ENCODE measurements around the gene FALEC. TPM values are rescaled to one million over a fixed set of nuclear protein-coding genes. Genes with fewer than 3 reads are reported as not detected.
A peak's percentile ranks its signal among the peaks of the same experiment; 100 is the strongest.

FALEC gene
- total RNA-seq (2014; rRNA removed; shearing (Covaris generic)), result not detected in 2 replicates

DNA sequence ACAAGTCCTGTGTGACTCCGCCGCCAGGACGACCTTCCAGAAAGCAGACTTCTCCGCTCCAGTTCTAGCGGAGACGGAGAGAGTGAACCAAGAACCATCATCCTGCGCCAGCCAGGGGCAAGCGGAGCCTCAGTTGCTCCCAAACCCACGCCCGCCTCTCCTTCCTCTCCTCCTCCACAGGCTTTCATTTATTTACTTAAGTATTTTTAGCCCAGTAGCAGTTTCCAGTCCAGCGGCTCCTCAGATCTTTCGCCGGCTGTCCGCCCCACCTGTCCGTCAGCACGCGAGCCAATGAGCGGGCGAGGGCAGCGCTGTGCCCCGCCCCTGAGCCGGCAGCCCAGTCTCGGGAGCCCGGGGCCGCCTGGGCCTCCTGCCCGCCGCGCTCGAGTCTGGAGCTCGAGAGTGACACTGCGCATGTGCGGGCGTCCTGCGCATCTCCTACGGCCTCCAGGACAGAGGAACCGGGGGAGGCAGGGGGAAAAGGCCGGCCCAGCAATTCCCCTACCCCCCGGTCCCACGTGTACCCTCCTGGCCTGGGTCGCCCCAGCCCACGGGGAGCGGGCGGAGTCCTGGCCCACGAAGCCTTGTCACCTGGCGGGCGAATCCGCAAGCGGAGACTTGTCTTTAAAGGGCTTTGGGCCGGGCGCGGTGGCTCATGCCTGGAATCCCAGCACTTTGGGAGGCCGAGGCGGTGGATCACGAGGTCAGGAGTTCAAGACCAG, at the start of gene FALEC:
FALEC (plus strand) TSS at position 425 of the 722 bp plus-strand sequence.
- peak; percentile 91 for DNase-seq (ENCODE audit: low spot score)

DNA sequence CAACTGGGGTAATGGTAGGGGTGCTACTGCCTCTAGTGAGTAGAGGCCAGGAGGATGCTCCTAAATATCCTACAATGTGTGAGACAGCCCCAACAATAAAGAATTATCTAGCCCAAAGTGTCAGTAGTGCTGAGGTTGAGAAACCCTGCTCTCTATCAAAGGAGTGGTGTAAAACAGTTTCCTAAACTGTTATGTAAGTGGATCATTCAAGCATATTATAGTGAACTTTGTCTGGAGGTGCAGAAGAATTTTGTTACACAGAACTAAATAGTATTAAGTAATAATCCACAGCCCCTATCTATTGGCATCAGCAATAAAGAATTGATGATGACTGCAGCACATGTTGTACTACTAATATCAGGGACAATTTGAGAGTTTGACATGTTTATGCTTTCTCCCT, 48.6 kb upstream of the FALEC start:
- DNase-seq (ENCODE audit: low spot score), result no peak

DNA sequence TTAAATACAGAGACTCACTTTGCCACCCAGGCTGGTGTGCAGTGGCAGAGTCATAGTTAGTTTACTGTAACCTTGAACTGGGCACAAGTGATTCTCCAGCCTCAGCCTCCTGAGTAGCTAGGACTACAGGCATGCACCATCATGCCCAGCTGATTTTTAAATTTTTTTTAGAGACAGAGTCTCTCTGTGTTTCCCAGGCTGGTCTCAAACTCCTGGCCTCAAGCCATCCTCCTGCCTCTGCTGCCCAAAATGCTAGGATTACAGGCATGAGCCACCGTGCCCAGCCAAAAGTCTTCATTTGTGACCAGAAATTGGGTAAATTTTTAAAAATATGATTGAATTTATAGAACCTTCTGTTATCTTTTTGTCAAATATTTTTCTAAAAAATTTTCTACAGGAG, 46.3 kb upstream of the FALEC start:
- no peak for DNase-seq (ENCODE audit: low spot score)

DNA sequence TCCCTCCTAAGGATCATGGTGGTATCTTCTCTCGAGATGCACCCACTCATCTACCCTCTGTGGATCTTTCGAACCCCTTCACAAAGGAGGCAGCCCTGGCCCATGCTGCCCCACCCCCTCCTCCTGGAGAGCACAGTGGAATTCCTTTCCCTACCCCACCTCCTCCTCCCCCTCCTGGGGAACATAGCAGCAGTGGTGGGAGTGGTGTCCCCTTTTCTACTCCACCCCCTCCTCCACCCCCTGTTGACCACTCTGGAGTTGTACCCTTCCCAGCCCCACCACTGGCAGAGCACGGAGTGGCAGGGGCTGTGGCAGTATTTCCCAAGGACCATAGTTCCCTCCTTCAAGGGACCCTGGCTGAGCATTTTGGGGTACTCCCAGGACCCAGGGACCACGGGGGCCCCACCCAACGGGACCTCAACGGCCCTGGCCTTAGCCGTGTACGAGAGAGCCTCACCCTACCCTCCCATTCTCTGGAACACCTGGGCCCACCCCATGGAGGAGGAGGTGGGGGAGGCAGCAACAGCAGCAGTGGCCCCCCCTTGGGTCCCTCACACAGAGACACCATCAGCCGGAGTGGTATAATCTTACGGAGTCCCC, 42.9 kb upstream of the FALEC start:
- DNase-seq (ENCODE audit: low spot score), result no peak

DNA sequence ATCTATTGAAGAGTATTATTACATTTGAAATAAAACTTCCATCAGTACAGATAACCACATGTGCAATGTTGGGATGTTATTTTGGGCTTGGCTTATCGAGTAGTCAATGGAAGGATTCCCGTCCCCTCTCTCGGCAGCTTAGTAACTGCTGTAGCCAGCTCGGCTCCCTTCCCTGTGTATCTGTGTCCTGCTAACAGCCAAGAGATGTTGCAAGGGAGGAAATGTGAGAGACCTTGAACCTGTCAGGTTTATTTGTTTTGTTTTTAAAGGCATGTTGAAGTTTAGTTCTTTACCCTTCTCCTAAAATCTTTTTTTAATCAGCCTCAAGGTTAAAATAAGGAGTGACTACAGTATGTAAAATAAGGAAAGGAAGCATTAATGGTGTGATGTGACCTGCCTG, 41.9 kb upstream of the FALEC start:
- no peak for DNase-seq (ENCODE audit: low spot score)

DNA sequence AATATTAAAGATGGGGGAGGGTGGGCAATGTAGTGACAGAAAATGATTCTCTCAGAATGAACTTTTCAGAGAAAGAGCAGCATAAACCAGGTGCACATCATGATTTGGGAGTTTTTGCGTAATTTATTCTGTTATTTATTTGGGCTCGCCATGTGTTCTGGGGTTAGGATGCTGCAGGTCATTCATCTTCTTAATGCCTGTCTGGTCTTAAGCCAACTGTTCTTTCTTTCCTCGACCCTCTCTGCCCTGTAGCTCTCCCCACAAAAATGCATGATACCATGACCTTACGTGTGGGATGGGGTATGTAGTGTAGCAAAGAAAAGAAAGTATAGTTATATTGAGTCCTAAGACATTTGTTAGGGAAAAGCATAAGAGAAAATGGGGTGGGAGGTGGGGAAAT, 40.7 kb upstream of the FALEC start:
- no peak for DNase-seq (ENCODE audit: low spot score)

DNA sequence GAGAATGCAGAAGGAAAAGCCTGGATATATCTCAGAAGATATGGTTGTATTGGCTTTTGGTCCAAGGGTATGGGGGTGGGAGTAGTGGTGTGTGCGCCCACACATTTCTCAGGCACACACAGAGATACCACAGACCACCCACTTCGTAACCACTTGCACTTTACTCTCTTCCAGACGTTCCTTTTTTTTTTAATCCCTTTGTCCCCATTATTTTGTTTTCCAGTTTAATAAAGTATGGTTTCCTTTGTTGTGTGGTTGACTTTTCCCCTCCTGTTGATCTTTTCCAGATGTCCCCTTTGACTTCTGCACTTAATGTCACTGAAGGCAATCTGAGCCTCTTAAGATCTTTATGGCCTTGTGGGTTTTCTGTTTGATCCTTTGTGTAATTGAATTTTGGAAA, 38.8 kb upstream of the FALEC start:
- DNase-seq (ENCODE audit: low spot score), result no peak

DNA sequence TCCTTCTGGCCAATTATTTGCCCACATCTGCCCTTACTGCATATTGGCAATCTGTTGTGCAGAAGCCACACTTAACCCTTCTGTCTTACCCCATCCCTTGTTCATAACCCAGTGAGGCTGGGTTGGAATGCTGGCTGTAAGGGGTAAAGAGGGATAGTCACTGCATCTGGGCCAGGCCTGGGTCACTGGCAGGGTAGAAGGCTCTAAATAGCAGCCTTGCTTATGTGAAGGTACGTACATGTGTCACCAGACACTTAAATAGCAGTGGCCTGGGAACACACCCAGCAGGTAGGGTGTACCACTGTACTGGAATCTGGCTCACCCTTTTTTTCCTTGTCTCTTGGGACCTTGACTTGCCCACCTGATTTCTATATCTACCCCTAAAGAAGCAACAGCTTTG, 38.2 kb upstream of the FALEC start:
- DNase-seq (ENCODE audit: low spot score), result no peak

DNA sequence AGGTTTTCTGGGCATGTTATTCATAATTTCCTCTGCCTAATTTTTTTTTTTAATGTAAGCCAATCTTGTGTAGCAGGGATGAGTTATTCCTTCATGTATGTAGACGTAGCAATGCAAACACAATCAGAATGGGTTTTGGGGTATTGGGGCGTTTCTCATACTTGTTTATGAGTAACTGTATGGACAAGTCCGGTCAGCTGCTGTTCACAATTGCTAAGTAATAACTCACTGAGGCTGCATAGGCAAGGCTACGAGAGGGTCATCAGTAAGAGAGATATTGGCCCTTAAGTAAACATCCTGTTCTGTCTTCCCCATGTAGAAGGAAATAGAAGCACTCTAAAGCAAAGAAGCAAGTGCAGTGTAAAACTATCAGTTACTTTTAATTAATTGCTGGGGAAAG, 37.8 kb upstream of the FALEC start:
- no peak for DNase-seq (ENCODE audit: low spot score)

DNA sequence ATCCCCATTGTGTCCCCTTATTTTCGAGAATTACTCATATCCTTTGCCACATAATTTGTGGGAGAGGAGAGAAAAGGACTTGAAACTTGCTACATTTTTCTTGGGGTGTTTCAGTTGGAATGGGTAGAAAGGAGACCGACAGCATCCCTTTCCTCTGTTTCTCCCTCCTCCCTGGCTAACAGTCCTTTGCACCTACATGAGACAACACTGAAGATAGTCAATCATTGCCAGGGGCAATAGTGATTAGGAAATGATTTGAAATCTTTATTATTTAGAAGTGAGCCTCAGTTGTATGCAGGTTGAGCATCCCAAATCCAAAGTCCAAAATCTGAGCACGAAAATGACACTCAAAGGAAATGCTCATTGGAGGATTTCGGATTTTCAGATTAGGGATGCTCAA, 36.2 kb upstream of the FALEC start:
- no peak for DNase-seq (ENCODE audit: low spot score)

DNA sequence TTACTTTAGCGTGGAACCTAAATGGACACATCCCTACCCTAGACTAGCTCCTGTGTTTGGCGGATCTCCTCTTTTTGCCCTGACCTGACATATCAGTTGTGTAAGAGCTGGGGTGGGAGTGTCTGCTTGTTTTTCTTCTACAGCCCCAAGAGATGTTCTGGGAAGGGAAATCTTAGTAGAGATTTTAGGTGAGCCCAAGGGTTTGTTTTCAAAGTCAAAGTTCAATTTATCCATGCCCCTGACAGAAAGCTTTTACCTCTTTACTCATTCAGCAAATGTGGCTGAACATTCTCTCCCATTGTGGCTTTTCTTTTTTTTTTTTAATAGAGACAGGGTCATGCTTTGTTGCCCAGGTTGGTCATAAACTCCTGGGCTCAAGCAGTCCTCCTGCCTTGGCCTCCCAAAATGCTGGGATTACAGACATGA, 35.6 kb upstream of the FALEC start:
- DNase-seq (ENCODE audit: low spot score), result no peak

DNA sequence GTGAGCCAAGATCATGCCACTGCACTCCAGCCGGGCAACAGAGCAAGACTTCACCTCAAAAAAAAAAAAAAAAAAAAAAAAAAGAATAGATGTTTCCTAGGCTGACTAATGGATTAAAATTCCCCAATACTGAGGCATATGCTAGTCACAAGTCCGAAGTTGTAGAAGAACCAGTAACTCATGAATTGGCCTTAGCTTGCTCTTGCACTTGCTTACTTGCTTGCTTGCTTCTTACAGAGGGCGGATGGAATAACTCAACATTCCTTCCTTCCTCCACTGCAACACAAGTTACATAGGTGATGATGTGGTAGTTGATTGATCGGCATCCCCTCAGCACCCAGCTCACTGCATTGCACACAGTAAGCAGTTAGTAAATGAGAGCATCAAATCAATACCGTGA, 31.1 kb upstream of the FALEC start:
- no peak for DNase-seq (ENCODE audit: low spot score)

DNA sequence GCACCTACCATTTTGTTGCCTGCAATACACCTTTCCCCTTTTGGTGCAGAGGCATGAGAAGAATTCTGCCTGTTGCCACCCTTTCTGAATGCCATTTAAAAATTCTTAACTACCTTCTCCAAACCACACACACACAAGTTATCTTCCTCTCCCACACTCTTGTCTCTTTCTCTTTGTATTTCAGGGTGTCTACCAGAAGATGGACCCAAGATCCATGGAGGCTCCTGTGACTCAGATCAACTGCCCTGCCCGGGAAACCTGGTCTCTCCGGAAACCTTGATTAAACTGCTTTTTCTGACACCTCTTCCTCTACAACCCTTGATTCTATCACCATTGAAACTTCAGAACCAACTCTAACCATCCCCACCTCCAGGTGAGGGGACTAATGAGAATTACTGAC, 30.7 kb upstream of the FALEC start:
- no peak for DNase-seq (ENCODE audit: low spot score)

DNA sequence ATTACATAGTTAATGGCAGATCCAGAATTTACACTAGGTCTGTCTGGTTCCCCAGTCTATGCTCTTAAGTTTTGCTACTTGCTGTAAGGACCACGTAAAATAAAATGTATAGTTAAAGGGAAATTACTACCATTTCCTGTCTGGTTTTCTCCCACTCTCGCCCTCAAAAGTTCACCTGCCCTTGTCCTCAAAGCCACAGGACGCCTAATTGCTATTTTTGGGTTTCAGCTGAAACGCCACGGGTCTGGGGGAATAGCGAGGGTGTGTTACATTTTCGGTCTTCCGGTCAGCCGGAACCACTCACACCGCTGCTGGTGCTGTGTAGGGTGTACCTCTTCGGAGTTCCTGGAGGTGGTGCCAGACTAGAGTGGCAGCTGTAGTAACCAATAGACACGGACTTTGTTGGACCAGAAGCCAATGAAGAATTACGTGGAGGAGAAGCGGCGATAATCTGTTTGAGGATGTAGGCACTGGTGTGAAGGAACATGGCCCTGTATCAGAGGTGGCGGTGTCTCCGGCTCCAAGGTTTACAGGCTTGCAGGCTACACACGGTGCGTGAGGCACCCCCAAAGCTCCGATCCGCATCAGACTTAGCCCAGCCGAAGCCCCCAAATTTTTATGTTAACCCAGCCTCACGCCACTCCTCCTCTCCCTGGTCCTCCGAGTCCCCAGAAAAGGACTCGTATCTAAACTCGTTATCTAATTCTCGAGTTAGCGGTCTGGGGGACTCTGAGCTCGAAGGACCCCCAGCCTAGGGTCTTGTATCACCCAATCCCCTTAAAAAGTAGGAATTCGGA, 28.4 kb upstream of the FALEC start, which contains the start of gene TARS2:
TARS2 (plus strand) TSS at position 454 of the 797 bp plus-strand sequence; CDS start at position 486, 32 bp downstream.
- DNase-seq (ENCODE audit: low spot score), result peak; percentile 98

DNA sequence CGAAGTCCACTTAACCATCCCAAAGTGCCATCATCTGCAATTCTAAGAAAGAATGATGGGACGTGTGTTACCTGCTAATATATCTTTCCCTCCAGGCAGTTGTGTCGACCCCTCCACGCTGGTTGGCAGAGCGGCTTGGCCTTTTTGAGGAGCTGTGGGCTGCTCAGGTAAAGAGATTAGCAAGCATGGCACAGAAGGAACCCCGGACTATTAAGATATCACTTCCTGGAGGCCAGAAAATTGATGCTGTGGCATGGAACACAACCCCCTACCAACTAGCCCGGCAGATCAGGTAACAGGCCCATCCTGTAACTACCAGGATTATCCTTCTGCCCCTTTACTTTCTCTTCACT, 27.8 kb upstream of the FALEC start:
- DNase-seq (ENCODE audit: low spot score), result no peak

DNA sequence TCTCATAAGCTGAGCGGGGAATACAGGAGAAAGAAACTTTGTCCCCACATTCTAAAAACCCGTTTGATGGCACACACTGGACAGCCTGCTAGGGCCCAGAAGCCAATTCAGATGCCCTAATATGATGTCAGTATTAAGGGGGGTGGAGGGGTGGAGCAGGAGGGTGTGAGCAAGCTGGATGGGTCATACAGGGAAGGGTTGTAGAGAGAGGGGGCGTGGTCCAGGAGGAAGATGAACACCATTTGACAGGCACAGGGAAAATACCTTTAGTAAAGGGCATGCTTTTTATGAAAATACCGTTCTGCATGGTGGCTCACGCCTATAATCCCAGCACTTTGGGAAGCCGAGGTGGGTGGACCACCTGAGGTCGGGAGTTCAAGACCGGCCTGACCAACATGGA, 22.4 kb upstream of the FALEC start:
- DNase-seq (ENCODE audit: low spot score), result no peak

DNA sequence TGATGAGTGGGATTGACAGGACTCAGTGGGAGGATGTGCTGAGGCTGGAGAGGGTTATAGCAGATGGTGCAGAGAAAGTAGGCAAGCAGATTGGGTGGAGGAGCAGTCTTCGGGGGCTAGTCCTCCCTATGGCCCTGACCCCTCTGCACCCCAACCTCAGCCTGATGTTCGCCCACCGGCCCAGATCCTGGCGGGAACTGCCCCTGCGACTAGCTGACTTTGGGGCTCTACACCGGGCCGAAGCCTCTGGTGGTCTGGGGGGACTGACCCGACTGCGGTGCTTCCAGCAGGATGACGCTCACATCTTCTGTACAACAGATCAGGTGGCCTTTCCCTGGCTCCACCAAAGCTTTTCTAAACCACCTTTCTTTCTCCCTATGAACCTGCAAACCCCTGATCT, 17.2 kb upstream of the FALEC start:
- no peak for DNase-seq (ENCODE audit: low spot score)

DNA sequence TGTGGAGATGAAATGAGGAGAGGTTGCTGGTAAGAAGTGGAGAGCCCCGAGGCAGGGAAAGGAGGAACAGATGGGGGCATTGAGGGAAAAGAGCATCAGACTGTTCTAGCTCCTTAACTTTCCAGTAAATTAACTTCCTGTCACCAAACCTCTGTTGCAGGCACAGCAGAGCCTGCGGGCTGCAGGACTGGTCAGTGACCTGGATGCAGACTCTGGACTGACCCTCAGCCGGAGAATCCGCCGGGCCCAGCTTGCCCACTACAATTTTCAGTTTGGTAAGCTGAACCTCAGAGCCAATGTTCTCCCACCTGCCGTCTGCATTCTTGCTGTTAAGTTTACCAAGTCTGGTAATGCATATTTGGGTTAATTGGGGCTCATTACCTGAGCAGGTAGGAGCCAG, 10.1 kb upstream of the FALEC start:
- no peak for DNase-seq (ENCODE audit: low spot score)

DNA sequence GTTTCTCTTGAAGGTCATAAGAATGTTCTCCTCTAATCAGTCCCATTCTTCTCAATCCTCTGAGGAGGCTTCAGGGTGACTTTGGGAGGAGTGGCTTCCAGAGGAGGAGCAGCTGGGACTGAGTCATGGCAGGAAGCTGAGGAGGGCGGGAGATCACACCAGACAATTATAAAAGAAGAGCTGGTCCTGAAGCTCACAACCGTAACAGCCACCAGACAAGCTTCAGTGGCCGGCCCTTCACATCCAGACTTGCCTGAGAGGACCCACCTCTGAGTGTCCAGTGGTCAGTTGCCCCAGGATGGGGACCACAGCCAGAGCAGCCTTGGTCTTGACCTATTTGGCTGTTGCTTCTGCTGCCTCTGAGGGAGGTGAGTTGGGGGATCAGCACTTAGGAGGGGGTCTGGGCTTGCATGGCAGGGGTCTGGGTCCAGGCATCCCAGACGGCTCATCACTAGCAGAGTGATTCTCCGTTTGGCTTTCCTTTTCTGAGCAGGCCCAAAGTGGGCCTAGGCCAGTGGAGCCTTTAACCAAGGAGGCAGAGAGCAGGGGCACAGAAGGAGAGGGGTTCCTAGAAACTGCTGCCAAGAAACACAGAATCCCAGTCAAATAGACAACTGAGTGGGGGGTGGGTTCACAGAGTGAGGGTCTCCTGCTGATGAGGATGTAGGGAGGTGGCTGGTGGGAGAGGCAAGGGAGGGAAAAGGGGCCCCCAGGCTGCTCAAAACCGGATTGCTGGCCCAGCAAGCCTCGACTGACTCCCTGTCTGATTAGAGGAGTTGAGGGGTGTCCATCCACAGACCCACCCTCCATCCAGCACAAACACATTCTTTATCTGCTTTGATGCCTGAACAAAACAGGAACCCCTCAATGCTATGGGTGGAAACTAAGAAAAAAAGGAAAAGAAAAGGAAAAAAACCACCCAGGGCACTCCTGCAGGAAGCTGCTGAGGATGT, 7.4 kb upstream of the FALEC start, which contains the start of gene ECM1:
ECM1 (plus strand) TSS at position 198 of the 953 bp plus-strand sequence; CDS start at position 299, 101 bp downstream.
- peak; percentile 79 for DNase-seq (ENCODE audit: low spot score)

DNA sequence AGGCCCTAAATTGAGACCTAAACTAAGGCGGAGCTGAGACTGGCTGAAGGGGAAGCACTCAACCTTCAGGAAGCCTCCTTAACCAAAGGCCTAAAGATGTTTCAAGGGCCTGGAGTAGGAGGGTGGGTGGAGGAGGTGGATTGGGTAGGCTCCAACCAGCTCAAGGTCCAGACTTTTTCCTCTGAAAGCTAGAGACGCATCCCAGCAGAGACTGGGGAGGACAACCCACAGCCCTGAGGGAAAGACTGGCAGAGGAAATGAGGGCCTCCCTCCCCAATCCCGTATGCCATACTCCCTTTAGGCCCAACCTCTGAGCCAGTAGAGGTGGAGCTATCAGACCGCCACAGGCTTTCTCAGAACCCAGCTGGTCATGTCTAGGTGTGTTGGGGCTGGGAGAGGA, 6.6 kb upstream of the FALEC start:
- no peak for DNase-seq (ENCODE audit: low spot score)

DNA sequence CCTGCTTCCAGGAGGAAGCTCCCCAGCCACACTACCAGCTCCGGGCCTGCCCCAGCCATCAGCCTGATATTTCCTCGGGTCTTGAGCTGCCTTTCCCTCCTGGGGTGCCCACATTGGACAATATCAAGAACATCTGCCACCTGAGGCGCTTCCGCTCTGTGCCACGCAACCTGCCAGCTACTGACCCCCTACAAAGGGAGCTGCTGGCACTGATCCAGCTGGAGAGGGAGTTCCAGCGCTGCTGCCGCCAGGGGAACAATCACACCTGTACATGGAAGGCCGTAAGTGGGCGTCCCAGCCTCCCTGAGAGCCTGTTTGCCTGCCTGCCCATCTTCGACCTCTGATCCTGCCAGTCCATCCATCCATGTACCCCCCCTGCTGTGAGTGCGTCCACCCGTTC, 4.0 kb upstream of the FALEC start:
- no peak for DNase-seq (ENCODE audit: low spot score)
